ENCODE results near the gene MFAP2. TPM values are rescaled to one million over a fixed set of nuclear protein-coding genes. Genes with fewer than 3 reads are reported as not detected.

The MFAP2 gene
- total and polyA plus RNA-seq, 2 experiments from 2014 or later: 129 to 255 TPM

- Histone ChIP-seq H3K27me3 (ENCODE audit: insufficient read depth) (no peaks in the 10 kb centered on the region), H3K79me2 (replicated peaks; ENCODE audit: insufficient read depth) (peaks cover 4% of the 10 kb centered on the region), H3K4me1 (ENCODE audit: insufficient read depth) (peaks cover 44% of the 10 kb centered on the region), H3K36me3 (ENCODE audit: insufficient read depth) (no peaks in the 10 kb centered on the region), H2AFZ (no peak overlapping the region; the same call in 1 of the 2 replicates), H3K4me2 (peak overlapping the region; percentile 80), H3K9me2 (ENCODE audit: insufficient read depth) (no peaks in the 10 kb centered on the region), H3K27ac (ENCODE audit: low read depth) (no peak overlapping the region; the same call in 1 of the 2 replicates), H4K20me1 (replicated peaks; ENCODE audit: insufficient read depth) (peaks cover 5% of the 10 kb centered on the region; the same call in 1 of the 2 replicates), H3K4me3 (0 out of 2 replicates have a peak overlapping the region, but pooled peaks have one; percentile 29), H3F3A (replicated peaks; ENCODE audit: low read depth) (peaks cover 12% of the 10 kb centered on the region; the same call in 1 of the 2 replicates)
- Mint-ChIP-seq H3K9me3 (no peaks in the 10 kb centered on the region), H3K27ac (peak overlapping the region; percentile 63; the same call in 1 of the 2 replicates), H3K27me3 (ENCODE audit: insufficient read depth, low read depth, poor library complexity) (peaks cover 27% of the 10 kb centered on the region), H3K4me1 (peaks cover 57% of the 10 kb centered on the region), H3K36me3 (ENCODE audit: low read depth) (peaks cover 10% of the 10 kb centered on the region), H3K4me3 (0 out of 3 replicates have a peak overlapping the region, but pooled peaks have one; percentile 32)
- ATAC-seq (no peak), DNase-seq (ENCODE audit: low spot score) (no peak)
- TF ChIP-seq, protein P1, sequence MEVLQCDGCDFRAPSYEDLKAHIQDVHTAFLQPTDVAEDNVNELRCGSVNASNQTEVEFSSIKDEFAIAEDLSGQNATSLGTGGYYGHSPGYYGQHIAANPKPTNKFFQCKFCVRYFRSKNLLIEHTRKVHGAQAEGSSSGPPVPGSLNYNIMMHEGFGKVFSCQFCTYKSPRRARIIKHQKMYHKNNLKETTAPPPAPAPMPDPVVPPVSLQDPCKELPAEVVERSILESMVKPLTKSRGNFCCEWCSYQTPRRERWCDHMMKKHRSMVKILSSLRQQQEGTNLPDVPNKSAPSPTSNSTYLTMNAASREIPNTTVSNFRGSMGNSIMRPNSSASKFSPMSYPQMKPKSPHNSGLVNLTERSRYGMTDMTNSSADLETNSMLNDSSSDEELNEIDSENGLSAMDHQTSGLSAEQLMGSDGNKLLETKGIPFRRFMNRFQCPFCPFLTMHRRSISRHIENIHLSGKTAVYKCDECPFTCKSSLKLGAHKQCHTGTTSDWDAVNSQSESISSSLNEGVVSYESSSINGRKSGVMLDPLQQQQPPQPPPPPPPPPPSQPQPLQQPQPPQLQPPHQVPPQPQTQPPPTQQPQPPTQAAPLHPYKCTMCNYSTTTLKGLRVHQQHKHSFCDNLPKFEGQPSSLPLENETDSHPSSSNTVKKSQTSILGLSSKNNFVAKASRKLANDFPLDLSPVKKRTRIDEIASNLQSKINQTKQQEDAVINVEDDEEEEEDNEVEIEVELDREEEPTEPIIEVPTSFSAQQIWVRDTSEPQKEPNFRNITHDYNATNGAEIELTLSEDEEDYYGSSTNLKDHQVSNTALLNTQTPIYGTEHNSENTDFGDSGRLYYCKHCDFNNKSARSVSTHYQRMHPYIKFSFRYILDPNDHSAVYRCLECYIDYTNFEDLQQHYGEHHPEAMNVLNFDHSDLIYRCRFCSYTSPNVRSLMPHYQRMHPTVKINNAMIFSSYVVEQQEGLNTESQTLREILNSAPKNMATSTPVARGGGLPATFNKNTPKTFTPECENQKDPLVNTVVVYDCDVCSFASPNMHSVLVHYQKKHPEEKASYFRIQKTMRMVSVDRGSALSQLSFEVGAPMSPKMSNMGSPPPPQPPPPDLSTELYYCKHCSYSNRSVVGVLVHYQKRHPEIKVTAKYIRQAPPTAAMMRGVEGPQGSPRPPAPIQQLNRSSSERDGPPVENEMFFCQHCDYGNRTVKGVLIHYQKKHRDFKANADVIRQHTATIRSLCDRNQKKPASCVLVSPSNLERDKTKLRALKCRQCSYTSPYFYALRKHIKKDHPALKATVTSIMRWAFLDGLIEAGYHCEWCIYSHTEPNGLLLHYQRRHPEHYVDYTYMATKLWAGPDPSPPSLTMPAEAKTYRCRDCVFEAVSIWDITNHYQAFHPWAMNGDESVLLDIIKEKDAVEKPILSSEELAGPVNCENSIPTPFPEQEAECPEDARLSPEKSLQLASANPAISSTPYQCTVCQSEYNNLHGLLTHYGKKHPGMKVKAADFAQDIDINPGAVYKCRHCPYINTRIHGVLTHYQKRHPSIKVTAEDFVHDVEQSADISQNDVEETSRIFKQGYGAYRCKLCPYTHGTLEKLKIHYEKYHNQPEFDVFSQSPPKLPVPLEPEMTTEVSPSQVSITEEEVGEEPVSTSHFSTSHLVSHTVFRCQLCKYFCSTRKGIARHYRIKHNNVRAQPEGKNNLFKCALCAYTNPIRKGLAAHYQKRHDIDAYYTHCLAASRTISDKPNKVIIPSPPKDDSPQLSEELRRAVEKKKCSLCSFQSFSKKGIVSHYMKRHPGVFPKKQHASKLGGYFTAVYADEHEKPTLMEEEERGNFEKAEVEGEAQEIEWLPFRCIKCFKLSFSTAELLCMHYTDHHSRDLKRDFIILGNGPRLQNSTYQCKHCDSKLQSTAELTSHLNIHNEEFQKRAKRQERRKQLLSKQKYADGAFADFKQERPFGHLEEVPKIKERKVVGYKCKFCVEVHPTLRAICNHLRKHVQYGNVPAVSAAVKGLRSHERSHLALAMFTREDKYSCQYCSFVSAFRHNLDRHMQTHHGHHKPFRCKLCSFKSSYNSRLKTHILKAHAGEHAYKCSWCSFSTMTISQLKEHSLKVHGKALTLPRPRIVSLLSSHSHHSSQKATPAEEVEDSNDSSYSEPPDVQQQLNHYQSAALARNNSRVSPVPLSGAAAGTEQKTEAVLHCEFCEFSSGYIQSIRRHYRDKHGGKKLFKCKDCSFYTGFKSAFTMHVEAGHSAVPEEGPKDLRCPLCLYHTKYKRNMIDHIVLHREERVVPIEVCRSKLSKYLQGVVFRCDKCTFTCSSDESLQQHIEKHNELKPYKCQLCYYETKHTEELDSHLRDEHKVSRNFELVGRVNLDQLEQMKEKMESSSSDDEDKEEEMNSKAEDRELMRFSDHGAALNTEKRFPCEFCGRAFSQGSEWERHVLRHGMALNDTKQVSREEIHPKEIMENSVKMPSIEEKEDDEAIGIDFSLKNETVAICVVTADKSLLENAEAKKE (CRISPR knock-in tag; IDR thresholded peaks at IDR 0.05): no peak
- no peak for TF ChIP-seq ZNF114 (CRISPR knock-in tag; IDR thresholded peaks at IDR 0.05)
- no peak for TF ChIP-seq STAT1 (IDR thresholded peaks at IDR 0.05; ENCODE audit: unreplicated experiment)
- TF ChIP-seq EZH2 (IDR thresholded peaks at IDR 0.05; ENCODE audit: low read depth, unreplicated experiment): no peak
- no peak for TF ChIP-seq POLR2AphosphoS5 (IDR thresholded peaks at IDR 0.05; ENCODE audit: low read depth)
- TF ChIP-seq CREB1 (CRISPR knock-in tag; IDR thresholded peaks at IDR 0.05; ENCODE audit: low read depth): no peak
- TF ChIP-seq REST (IDR thresholded peaks at IDR 0.05; ENCODE audit: unreplicated experiment): no peak
- TF ChIP-seq ZNF331 (CRISPR knock-in tag; IDR thresholded peaks at IDR 0.05; ENCODE audit: low read depth): no peak
- TF ChIP-seq, protein P2, sequence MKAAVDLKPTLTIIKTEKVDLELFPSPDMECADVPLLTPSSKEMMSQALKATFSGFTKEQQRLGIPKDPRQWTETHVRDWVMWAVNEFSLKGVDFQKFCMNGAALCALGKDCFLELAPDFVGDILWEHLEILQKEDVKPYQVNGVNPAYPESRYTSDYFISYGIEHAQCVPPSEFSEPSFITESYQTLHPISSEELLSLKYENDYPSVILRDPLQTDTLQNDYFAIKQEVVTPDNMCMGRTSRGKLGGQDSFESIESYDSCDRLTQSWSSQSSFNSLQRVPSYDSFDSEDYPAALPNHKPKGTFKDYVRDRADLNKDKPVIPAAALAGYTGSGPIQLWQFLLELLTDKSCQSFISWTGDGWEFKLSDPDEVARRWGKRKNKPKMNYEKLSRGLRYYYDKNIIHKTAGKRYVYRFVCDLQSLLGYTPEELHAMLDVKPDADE (IDR thresholded peaks at IDR 0.05): no peak
- no peak for TF ChIP-seq JUNB (IDR thresholded peaks at IDR 0.05; ENCODE audit: unreplicated experiment)
- no peak for TF ChIP-seq EZH2phosphoT487 (IDR thresholded peaks at IDR 0.05; ENCODE audit: unreplicated experiment)
- TF ChIP-seq, protein P3, sequence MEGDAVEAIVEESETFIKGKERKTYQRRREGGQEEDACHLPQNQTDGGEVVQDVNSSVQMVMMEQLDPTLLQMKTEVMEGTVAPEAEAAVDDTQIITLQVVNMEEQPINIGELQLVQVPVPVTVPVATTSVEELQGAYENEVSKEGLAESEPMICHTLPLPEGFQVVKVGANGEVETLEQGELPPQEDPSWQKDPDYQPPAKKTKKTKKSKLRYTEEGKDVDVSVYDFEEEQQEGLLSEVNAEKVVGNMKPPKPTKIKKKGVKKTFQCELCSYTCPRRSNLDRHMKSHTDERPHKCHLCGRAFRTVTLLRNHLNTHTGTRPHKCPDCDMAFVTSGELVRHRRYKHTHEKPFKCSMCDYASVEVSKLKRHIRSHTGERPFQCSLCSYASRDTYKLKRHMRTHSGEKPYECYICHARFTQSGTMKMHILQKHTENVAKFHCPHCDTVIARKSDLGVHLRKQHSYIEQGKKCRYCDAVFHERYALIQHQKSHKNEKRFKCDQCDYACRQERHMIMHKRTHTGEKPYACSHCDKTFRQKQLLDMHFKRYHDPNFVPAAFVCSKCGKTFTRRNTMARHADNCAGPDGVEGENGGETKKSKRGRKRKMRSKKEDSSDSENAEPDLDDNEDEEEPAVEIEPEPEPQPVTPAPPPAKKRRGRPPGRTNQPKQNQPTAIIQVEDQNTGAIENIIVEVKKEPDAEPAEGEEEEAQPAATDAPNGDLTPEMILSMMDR (conservative IDR thresholded peaks at IDR 0.05; ENCODE audit: low read depth in 2 of 2): no peak
- no peak for TF ChIP-seq NANOG (IDR thresholded peaks at IDR 0.05; ENCODE audit: borderline replicate concordance)
These were observed 33.3 kb upstream of the MFAP2 start for GRCh38 chr1:17013491-17014320.
